Measurements from ENCODE around the gene ITPKA. TPM values are rescaled to one million over a fixed set of nuclear protein-coding genes. Genes with fewer than 3 reads are reported as not detected.

ITPKA gene
- total and polyA plus RNA-seq, 12 donors: 0.55 to 6.8 (median 1.6) TPM

GRCh38 chr15:41535544-41535943 is 41.9 kb downstream of the ITPKA start:
- H3K27ac ChIP-seq: no peak overlapping the region
- DNase-seq: no peak
- H3K36me3 ChIP-seq: peaks cover 0 to 72% (median 36%) of the 10 kb centered on the region in 9 donors
- intact Hi-C loops (cut with DNase I): no loop called here
- 89 to 97% methylated on average over 1 of the region's 1 CpG for WGBS, 2 donors
- H3K4me3 ChIP-seq: no peak overlapping the region
- H3K4me1 ChIP-seq: peaks cover 0 to 5% (median 0%) of the 10 kb centered on the region in 9 donors
- H3K9me3 ChIP-seq: no peaks in the 10 kb centered on the region
- no peak for ATAC-seq
- H3K27me3 ChIP-seq: no peaks in the 10 kb centered on the region
- TF ChIP-seq CTCF (IDR thresholded peaks at IDR 0.05): no peak

GRCh38 chr15:41536866-41537265 is 43.2 kb downstream of the ITPKA start:
- no peaks in the 10 kb centered on the region for H3K27me3 ChIP-seq
- 93 to 94% methylated on average over 11 of the region's 11 CpGs for WGBS, 2 donors
- DNase-seq: no peak

GRCh38 chr15:41543521-41543870 is 49.8 kb downstream of the ITPKA start:
- Histone ChIP-seq H3K27ac (peak overlapping the region in 9 of 10 donors; percentile 67 to 91 (median 84)), H3K9me3 (no peaks in the 10 kb centered on the region), H3K27me3 (no peaks in the 10 kb centered on the region), H3K36me3 (no peaks in the 10 kb centered on the region), H3K4me1 (peaks cover 0 to 17% (median 8%) of the 10 kb centered on the region in 9 donors), H3K4me3 (peak overlapping the region; percentile 68 to 93 (median 86))
- intact Hi-C loops (cut with DNase I): no loop called here
- ATAC-seq: no peak
- WGBS, 2 donors: 3 to 7% methylated on average over 8 of the region's 8 CpGs
- no peak for DNase-seq
- no peak for TF ChIP-seq CTCF (IDR thresholded peaks at IDR 0.05)

More at GRCh38 chr15:41536866-41537265, 43.2 kb downstream of the ITPKA start:
- ATAC-seq: no peak
- intact Hi-C loops (cut with DNase I): no loop called here
- H3K36me3 ChIP-seq: peaks cover 0 to 58% (median 28%) of the 10 kb centered on the region in 9 donors
- H3K27ac ChIP-seq: no peak overlapping the region
- no peaks in the 10 kb centered on the region for H3K9me3 ChIP-seq
- no peak for TF ChIP-seq CTCF (IDR thresholded peaks at IDR 0.05)
- no peak overlapping the region for H3K4me3 ChIP-seq
- H3K4me1 ChIP-seq: no peaks in the 10 kb centered on the region

GRCh38 chr15:41544650-41545015 is 51.0 kb downstream of the ITPKA start:
- Histone ChIP-seq H3K27me3 (no peaks in the 10 kb centered on the region), H3K27ac (peak overlapping the region in 6 of 10 donors; percentile 78 to 91 (median 84)), H3K9me3 (no peaks in the 10 kb centered on the region), H3K4me1 (peaks cover 0 to 17% (median 8%) of the 10 kb centered on the region in 9 donors), H3K4me3 (peak overlapping the region; percentile 68 to 93 (median 86)), H3K36me3 (no peaks in the 10 kb centered on the region)
- ATAC-seq (peak in 7 of 8 donors; percentile 14 to 56 (median 25)), DNase-seq (peak in 1 of 2 donors; percentile 24)
- intact Hi-C loops (cut with DNase I): no loop called here
- WGBS, 2 donors: 69 to 73% methylated on average over 10 to 15 of the region's 15 CpGs
- TF ChIP-seq CTCF (IDR thresholded peaks at IDR 0.05): no peak
